HG02885 (cell line): ENCODE measurements around the gene DUSP9.
"Not testable (repeated sequence)": the region's sequence is repeated elsewhere in the genome, so short reads cannot be mapped to it uniquely, and the experiment has no call there.

Source experiments
- ATAC-seq: cut with Tn5 transposase; IDR thresholded peaks from one replicate; pipeline ENCODE4 v1.9.1; 2021; ENCODE audit warnings: mild to moderate bottlenecking; ENCODE audit not compliant: unreplicated experiment, poor library complexity

DUSP9 gene

DNA sequence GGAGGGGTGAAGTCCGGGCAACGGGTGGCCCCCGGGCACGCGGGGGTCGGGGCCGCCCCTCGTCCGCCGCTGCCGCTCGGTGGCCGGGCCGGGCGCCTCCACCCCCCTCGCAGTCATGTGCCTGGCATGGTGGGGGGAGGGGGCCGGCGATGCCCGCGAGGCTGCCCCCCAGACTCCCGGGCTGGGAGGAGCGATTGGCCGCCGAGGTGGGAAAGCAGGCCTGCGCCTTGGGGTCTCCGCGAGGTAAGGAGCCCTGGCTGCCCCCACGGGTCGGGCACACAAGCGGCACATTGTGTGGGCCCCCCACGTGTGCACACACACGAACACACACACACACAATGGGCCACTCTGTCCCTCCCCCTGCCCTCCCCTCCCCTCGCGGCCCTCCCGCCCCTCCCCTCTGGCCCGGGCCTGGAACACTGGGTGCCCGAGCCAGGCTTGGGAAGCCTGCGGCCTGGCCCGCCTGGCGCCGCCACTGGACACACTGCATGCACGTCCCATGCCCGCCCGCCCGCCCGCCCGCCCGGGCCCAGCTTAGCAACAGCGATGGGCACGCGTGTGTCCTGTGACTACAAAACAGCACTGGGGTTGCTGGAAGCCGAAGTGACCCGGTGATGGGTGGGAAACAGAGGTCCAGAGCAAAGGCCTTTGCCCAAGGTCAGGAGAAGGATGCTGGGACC lies 42.0 kb downstream of the DUSP9 start:
- ATAC-seq: no peak

DNA sequence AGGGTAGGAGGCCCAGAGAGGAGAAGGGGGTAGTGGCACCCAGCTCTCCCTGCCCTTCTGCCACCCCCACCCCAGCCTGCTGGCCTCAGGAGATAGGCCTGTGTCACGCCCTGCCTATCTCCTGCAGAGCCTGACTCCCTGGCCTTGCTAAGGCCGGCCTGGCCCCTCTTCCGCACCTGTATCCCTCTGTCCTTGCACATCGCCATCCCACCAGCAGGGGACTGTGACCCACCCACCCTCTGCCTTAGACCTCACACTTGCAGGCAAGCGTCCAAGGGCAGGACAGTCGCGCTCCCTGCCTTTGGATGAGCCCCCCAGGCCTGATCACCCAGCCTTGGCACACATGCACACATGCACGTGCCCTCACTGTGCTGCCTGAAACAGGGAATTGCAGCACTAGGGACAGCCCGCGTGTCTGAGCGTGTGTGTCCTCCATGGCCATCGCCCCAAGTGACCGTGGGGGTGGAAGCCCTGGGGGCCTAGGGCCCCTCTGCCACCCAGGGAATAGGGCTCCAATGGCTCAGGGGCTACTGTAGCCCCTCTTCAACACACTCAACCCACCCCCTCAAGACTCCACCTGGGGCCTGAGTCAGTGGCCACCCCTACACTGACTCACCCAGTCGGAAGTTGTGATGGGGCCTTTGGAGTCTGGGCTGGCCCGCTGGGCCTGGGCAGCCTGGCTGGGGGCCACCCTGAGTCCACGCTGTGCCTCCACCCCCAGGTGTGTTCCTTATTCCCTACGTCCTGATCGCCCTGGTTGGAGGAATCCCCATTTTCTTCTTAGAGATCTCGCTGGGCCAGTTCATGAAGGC lies 42.9 kb downstream of the DUSP9 start:
- no peak for ATAC-seq

DNA sequence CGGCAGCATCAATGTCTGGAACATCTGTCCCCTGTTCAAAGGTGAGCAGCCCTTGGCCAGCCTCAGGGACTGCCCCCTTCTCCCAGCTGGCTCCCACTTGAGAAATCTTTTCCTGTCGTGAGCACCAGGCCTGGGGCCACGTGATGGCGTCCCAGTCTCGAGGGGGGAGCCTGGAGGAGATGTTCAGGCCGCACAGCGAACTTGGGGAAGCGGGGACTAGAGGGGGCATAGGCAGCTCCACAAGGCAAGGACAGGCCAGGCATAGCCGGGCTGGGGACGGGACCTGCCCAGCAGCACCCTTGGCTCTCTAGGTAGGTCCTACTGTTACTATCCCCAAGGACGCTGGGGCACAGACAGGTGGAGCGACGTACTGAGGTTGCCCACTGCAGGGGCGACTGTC lies 43.5 kb downstream of the DUSP9 start:
- no peak for ATAC-seq

DNA sequence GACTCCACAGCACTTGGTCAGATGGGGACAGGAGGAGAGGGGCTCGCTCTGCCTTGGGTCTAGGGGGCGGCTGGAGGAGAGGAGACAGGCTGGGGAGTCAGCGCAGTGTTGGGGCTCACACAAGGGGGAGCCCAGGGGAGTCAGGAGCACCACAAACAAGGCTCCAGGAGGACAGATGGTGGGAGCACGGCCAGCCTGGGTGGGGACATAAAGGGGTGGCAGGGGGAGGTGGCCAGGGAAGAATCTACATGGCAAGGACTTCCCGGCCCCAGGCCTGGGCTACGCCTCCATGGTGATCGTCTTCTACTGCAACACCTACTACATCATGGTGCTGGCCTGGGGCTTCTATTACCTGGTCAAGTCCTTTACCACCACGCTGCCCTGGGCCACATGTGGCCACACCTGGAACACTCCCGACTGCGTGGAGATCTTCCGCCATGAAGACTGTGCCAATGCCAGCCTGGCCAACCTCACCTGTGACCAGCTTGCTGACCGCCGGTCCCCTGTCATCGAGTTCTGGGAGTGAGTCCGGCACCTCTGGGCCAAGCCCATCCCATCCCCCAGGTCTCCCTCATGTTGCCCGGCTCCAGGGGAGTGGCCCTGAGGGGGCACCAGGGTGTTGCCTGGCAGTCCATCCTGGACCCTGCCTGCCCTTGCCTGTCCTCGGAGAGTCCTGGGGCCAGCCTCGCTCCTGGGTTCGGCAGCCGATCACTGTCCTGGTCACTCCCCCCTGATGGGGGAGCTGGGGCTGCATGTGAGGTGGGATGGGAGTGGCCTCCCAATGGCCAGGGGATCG lies 44.2 kb downstream of the DUSP9 start:
- not testable (repeated sequence) for ATAC-seq

DNA sequence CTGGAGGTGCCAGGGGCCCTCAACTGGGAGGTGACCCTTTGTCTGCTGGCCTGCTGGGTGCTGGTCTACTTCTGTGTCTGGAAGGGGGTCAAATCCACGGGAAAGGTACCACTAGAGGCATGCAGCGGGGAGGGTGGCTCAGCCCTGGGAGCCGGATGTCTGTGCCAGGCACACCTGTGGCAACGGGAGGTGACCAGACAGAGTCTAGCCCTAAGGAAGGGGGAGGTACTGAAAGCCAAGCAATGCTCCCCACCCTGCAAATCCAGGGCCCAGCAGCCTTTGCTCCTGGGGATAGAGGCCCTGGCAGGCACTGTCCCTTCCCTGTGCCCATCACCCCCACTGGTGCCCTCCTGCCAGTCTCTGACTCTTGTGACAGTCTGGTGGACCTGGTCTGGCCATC lies 45.0 kb downstream of the DUSP9 start:
- no peak for ATAC-seq

DNA sequence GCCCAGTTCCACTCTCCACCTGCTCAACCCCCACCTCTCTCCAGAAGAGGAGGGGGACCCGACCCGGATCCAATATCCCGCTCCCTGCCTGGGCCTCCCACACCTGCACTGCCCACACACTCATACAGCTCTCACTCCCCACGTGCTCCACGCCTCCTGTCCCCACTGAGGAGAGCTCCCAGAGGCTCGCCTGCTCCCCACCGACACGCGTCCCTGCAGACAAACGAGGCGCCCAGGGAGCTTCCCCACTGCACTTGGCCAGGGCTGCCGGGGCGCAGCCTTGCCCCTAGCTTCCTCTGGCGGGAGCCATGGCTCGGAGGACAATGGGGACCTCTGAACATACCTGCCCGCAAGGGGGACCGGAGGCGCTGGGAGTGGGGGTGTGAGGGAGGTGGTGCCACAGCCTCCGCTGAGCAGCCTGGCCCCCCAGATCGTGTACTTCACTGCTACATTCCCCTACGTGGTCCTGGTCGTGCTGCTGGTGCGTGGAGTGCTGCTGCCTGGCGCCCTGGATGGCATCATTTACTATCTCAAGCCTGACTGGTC lies 45.7 kb downstream of the DUSP9 start:
- no peak for ATAC-seq

DNA sequence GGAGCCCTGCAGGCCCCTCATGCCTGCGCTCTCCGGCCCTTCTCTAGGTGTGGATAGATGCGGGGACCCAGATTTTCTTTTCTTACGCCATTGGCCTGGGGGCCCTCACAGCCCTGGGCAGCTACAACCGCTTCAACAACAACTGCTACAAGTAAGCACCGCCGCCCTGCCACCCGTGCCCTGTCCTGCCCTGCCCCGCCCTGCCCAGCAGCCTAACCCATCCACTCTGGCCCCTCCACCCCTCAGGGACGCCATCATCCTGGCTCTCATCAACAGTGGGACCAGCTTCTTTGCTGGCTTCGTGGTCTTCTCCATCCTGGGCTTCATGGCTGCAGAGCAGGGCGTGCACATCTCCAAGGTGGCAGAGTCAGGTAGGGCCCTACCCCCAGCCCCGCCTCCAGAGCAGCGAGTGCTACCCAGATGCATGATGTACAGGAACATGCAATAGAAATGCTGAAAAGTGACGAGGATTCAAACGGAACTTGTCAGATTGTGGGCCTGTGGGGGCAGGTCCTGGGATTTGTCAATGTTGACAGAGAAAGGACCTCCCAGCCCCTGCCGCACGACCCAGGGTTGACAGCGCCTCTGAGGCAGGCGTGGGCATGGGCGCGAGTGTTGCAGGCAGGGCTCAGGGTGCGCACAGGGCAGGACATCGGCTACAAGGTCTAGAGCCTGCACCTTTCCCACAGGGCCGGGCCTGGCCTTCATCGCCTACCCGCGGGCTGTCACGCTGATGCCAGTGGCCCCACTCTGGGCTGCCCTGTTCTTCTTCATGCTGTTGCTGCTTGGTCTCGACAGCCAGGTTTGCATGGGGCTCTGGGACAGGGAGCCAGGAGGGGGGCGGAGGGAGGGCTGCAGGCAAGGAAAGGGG lies 46.4 kb downstream of the DUSP9 start:
- ATAC-seq: no peak

DNA sequence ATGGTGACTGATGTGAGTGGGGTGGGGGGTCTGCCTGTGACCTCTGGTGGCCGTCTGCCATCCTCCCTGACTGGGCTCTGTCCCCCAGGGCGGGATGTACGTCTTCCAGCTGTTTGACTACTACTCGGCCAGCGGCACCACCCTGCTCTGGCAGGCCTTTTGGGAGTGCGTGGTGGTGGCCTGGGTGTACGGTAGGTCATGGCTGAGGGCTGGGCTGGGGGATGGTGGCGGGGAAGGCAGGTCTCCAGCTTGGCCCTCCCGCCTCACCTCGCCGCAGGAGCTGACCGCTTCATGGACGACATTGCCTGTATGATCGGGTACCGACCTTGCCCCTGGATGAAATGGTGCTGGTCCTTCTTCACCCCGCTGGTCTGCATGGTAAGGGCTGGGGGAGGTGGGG lies 47.3 kb downstream of the DUSP9 start:
- ATAC-seq: not testable (repeated sequence)

DNA sequence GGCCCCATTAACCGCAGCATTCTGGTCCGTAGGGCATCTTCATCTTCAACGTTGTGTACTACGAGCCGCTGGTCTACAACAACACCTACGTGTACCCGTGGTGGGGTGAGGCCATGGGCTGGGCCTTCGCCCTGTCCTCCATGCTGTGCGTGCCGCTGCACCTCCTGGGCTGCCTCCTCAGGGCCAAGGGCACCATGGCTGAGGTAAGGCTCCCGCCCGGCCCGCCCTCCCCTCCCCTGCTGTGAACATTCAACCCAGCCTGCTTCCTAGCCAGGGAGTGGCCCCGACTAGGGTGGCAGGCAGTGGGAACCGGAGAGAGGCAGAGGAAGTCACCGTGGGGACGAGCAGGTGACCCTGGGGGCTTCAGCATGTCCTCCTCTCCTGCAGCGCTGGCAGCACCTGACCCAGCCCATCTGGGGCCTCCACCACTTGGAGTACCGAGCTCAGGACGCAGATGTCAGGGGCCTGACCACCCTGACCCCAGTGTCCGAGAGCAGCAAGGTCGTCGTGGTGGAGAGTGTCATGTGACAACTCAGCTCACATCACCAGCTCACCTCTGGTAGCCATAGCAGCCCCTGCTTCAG lies 47.8 kb downstream of the DUSP9 start:
- no peak for ATAC-seq

DNA sequence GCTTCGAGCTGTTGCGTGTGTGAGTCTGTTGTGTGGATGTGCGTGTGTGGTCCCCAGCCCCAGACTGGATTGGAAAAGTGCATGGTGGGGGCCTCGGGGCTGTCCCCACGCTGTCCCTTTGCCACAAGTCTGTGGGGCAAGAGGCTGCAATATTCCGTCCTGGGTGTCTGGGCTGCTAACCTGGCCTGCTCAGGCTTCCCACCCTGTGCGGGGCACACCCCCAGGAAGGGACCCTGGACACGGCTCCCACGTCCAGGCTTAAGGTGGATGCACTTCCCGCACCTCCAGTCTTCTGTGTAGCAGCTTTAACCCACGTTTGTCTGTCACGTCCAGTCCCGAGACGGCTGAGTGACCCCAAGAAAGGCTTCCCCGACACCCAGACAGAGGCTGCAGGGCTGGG lies 49.1 kb downstream of the DUSP9 start:
- no peak for ATAC-seq

DNA sequence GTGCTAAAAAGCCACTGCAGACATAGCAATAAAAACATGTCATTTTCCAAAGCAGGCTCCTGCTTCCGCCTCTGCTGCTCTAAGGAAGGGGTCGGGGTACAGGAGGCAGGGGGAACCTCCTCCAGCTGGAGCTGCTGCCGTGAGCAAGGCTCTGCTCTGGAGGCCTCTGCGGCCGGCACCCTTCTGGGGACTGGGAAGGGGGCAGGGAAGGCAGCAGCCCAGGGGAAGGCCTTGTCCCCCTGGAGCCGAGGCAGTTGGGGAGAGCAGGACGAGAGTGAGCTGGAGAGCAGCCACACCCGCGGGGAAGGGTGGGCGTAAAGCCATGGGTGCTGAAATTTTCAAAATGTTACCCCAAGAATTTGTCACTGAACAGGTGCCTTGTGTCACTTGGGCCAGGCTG lies 49.5 kb downstream of the DUSP9 start:
- ATAC-seq: not testable (repeated sequence)

DNA sequence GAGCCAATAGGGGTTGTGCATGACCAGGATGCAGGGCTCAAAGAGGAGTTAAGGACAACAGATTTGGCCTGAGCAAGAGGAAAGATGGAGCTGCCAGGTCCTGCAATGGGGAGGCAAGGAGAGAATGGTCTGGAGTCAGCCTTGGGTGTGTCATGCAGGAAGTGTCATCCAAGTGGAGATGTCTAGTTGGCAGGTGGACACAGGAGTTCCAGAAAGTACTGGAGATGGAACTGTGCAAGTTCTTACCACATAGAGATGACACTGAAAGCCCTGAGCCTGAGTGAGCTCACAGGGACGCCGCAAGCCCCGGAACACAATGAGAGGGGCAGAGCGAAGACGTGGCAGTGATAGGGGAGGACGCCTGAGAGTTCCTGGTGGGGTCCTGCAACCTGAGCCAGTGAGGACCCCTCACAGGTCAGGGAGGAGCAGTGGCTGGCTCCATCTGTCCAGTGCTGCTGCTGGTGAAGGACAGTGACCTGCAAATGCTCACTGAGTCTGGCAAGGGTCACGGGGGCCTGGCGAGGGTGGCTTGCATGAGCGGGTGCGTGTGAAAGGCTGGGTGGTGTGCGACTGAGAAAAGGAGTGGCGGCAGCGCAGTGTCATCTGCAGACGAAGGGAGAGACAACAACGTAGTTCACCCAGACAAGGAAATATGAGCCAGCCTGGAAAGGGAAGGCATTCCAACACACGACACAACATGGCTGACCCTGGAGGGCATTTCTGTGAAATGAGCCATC lies 50.2 kb downstream of the DUSP9 start:
- not testable (repeated sequence) for ATAC-seq

DNA sequence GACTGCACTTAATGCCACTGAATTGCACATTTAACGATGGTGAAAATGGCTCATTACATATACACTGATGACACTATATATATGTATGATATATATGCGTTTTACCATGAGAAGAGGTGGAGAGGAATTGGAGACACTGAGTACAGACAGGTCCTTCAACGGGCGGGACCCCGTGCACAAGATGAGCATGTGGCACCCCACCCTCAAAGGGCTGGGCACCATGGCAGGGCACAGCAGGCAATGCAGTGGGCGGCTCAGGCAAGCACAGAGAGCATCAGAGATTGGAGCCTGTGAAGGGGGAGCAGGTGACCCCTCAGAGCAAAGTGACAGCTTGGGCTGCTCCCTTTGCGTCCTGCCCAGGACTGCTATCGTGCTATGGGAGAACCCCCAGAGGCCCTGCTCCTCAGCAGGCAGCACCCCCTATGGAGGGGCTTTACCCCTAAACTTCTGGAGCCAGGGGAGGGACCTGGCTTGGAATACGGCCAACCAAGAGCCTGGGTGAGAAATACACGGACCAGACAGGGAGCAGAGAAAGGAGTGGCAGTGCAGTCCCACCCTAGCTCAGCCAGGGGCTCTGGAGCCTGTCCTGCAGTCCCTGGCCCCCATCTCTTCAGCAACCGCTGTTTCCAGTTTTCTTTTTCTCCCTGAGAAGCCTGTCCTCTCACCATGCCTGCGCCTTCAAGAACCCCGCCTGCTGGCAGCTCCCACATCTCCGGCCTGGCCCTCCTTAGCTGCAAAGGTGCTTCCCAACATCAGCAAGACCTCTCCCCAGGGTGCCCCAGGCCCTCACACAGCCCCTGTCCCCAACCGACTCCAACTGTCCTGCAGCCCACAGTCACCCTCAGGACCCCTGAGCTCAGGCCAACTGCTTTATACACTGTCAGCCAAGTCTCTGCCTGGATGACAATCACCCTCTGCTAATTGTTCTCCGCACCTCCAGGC lies 51.2 kb downstream of the DUSP9 start:
- no peak for ATAC-seq

DNA sequence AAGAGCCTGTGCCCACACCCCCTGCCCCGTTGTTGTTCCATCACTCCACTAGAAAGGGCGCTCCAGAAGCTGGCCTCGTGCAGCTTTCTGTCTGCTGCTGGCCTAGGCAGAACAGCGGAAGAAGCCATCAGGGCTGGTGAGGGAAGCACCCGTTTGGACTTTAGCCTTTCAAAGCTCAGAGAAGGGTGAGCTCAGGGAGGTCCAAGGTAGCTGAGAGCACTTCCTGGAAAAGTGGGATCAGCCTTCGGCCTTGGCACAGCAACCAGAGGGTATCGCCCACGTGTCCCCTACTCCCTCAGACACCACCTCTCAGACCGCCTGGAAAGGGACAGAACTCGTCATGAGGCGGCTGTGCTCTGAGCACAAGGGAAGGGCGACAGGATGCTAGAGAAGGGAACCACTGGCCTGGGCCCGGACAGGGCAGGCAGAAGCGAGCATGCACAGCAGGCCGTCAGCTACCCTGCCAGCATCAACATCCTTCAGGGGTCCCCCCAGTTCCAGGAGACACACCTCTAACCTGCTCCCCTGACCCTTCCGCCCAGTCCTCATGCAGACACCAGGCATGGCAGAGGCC lies 52.3 kb downstream of the DUSP9 start:
- ATAC-seq: not testable (repeated sequence)

DNA sequence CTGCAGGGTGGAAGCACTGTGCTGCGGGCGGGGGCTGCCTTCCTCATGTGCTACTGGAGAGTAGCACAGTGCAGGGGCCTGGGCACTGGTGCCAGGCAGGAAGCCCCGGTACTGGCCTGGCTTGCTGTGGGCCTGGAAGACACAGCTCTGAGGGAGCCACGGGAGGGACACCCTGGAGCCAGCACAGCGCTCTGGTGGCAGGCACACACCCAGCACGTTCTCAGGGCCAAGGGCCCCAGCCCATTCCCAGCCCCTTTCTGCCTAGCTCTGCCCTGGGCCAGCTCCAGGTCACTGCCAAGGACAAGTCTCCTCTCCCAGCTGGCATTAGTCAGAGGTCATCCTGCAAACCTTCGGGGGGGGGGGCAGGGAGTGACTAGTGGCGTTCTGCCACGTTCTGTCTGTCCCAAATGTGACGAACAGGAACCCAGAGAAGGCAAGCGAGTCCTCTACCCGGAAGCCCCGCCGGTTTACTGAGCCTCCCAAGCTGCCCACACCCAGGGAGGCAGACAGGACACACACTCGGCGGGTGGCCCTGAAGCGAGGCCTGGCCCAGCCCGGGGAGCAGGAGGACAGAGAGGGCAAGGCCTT lies 52.9 kb downstream of the DUSP9 start:
- ATAC-seq: not testable (repeated sequence)

DNA sequence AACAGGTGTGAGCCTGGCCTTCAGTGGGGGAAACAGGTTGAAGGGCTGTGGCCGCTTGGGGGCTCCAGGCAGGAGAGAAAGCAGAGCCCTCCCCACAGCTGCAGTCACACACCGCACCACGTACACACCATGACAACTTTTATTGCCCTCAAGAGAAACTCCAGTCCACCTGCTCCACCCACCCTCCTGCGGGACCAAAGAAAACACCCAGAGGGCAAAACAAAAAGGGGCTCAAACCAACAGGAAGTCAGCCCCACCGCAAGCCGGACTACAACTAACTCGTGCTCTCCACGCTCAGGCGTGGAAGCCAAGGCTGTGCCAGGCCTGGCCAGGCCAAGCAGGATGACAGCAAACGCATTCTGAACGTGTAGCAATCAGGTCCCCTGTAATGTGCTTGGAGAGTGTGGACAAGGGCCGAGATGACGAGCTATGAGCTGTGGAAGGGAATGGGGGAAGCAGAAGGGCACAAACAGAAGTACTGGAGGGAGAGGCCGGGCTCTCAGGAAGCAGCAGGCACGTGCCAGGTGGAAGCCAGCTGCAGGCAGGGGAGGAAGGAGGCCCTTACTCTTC lies 53.5 kb downstream of the DUSP9 start:
- no peak for ATAC-seq
